Measurements from ENCODE around the gene POP7.
A peak's percentile ranks its signal among the peaks of the same experiment; 100 is the strongest.

Gene POP7

GRCh38 chr7:100679129-100679926 is 26.6 kb upstream of the POP7 start:
- no peak for DNase-seq (ENCODE audit: low read depth)

- no peak for DNase-seq (ENCODE audit: low read depth)
Measured at GRCh38 chr7:100679927-100680575, 25.9 kb upstream of the POP7 start.

DNA sequence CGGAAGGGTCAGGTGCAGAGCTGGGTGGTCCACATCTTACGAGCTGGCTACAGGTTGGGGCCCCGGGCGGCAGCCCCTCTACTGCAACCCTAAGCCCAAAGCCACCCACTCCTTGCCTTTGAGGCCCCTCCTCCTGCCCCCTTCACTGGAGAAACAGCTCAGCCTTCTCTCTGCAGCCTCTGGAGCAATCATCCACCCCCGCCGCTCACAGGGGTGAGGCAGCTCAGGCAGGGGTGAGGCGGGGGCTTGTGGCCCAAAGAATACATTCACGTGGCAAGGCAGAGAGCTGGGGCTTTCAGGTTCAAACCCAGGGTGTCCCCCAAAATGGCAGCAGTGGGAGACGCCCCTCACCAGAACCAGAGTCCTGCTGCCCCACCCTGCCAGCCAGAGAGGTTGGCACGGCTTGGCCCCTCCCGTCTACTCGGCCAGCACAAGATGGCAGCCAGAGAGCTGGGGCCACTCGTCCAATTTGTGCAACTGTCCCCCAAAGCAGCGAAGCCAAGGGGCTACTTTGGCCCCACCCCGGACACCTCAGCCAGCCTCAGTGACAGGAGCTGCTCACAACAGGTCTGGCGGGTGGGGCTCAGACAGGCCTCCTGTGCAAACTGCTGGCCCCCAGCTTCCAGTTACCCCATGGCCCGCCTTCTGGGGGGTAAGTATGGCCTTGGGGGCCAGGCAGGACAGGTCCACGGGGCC is 25.2 kb upstream of the POP7 start:
- DNase-seq (ENCODE audit: low read depth), result no peak

DNA sequence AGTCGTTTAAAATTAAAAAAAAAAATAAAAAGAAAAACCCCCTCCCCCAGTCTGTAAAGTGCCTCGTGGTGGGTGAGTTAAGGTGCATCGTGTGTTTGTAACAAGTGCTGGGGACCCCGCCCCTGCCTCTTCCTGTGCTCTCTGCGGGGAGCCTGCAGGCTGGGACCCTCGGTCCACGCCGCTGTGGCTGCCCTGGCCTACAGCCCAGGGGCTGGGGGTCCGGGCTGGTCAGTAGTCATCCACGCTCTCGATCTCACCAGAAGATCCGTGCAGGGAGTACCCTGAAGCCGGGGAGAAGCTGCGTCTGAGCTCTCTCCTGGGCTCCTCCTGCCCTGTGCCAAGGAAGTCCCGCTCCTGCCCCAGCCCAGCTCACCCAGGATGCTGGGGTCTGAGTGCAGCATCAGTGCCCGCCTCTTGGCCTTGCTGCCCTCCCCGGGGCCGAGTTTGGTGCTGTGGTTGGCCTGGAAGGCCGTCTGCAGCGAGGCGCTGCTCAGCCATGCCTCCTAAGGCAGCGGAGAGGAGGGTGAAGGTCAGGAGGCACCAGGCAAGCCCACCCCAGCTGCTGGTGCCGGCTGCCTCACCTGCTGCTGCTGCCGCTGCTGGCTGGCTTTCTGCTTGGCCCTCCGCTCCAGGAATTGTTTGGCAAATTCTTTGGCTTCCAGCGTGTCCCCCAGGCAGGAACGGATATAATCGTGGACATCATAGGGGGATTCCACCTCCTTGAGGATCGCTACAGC is 24.3 kb upstream of the POP7 start:
- DNase-seq (ENCODE audit: low read depth), result no peak

GRCh38 chr7:100682228-100682741 is 23.6 kb upstream of the POP7 start:
- DNase-seq (ENCODE audit: low read depth), result no peak

GRCh38 chr7:100682991-100683658 is 22.8 kb upstream of the POP7 start:
- no peak for DNase-seq (ENCODE audit: low read depth)

DNA sequence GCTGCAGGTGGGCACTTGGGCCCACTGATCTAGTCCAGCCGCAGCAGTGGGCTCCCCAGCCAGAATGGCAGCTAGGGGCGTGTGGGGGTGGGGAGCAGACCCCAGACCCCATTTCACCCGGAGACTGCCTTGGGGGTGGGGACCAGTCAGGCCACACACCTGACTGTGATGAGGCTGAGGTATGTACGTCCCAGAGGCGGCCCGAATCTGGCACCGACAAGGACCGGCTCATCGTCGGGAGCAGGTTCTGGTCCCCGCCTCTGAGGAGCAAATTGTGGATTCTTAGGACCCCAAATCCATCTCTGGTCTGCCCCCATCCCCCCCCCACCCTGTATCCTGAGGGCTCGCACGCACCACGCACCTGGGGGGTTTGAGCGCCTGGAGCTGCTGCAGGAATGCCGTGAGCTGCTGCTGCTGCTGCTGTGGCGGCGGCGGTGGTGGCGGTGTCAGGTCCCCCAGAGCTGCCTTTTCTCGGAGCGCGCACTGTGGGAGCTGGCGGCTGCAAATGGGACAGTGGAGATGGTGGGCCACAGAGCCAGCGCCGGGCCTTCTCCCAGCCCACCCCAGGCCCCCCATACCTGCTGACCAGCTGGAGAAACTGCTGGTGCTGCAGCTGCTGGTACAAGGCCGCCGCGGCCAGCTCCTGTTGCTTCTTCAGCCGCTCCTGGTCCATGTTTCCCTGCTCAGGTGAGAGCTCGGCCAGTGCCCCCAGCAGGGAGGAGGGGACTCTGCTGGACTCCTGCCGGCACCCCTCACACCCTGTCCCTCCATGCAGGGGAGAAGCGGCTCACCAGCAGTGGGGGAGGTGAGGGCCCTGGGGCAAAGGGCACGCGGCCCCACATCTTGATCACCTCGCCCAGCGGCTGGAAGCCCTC is 22.0 kb upstream of the POP7 start:
- DNase-seq (ENCODE audit: low read depth), result no peak

GRCh38 chr7:100684534-100685042 is 21.3 kb upstream of the POP7 start:
- no peak for DNase-seq (ENCODE audit: low read depth)

GRCh38 chr7:100685049-100685605 is 20.8 kb upstream of the POP7 start:
- DNase-seq (ENCODE audit: low read depth), result no peak

GRCh38 chr7:100685631-100686145 is 20.2 kb upstream of the POP7 start:
- no peak for DNase-seq (ENCODE audit: low read depth)

DNA sequence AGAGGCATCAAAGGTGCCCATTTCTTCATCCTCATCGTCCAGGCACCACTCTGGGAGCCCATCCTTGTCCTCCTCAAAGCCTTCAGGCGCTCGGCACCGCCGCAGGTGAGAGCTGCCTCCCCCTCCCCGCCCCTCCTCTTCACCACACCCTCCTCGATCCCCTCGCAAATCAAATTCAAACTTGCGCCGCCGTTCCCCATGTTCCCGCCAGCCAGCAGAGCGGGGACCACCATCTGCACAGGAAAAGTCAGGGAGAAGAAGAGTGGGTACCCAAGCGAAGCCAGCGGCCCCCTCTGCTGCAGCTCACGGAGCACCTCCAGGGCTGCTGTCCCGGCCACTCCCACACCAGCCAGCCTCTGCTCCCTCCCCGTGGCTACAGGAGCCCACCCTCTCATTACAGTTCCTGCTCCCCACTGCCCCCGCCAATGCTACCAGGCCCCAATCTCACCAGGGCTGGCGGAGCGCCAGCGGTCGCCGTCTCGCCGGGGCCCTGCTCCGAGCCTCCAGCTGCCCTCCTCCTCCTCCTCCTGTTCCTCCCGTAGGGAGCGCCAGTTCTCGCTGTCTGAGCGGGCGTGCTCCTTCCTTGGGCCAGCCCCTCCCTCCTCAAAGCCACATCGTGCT is 19.6 kb upstream of the POP7 start:
- DNase-seq (ENCODE audit: low read depth), result no peak

DNA sequence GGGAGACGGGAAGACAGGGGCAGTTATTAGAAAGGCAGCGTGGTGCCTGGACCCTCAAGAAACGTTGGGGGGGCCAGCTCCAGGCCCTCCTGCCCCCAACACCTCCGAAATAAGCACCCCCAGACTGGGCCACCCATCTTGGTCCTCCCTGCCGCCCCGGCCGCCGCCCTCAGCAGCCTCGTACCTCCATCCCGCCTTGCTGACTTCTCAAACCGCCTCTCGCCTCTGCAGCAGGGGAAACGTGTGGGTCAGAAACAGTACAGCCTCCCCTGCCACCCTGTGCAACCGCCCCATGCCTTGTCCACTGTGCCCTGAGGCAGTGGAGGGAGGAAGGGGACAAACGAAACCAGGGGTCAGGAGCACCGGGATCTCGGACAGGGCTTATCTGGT is 19.1 kb upstream of the POP7 start:
- no peak for DNase-seq (ENCODE audit: low read depth)

DNA sequence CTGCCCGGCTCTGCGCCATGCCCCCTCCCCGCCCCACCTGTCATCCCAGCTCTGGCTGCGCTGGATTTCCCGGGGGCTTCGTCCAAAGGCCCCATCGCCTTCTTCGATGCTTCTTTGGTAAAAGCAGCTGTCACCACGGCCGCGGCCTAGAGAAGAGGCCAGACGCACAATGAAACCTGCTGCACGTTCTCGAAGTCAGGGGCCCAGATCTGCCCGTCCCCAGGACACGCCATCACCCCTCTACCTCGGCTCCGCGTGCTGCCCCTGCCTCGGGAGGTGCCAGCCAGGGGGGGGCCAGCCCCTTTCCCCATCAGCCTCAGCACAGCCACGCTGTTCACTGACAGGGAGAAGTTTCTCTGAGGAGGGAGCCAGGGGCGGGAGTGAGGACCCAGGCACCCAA is 18.7 kb upstream of the POP7 start:
- DNase-seq (ENCODE audit: low read depth), result no peak

- no peak for DNase-seq (ENCODE audit: low read depth)
Measured at GRCh38 chr7:100687751-100688300, 18.1 kb upstream of the POP7 start.

GRCh38 chr7:100688326-100688860 is 17.5 kb upstream of the POP7 start:
- DNase-seq (ENCODE audit: low read depth), result no peak

- DNase-seq (ENCODE audit: low read depth), result no peak
Measured at GRCh38 chr7:100689230-100690135, 16.4 kb upstream of the POP7 start.

- DNase-seq (ENCODE audit: low read depth), result peak; percentile 69
Measured at GRCh38 chr7:100691676-100692577, 14.0 kb upstream of the POP7 start.
